NCI-H1105 treated with DMSO at 0.1 percent for 48 hours (cell line): ENCODE measurements around the gene DPF3.

Experiments
- DNase-seq: peaks from one replicate; lab custom pipeline; 2025; lab: John Stamatoyannopoulos, UW

The DPF3 gene

DNA sequence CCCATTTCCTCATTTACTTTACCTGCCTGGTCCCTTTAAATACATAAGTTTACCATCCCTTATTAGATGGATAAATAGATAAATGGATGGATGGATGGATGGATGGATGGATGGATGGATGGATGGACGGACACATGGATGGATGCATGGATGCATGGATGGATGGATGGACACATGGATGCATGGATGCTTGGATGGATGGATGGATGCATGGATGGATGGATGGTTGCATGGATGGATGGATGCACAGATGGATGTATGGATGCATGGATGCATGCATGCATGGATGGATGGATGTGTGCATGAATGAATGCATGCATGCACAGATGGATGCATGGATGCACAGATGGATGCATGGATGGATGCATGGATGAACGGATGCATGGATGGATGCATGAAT lies 93.6 kb downstream of the DPF3 start:
- no peak for DNase-seq

GRCh38 chr14:72796935-72797334 lies 97.0 kb downstream of the DPF3 start:
- no peak for DNase-seq

- DNase-seq = no peak
Observed at GRCh38 chr14:72793156-72793939, 100.6 kb downstream of the DPF3 start.

- no peak for DNase-seq
Observed at GRCh38 chr14:72792051-72792788, 101.7 kb downstream of the DPF3 start.

GRCh38 chr14:72790887-72791566 lies 102.9 kb downstream of the DPF3 start:
- no peak for DNase-seq

- no peak for DNase-seq
Observed at GRCh38 chr14:72788972-72789728, 104.8 kb downstream of the DPF3 start.

DNA sequence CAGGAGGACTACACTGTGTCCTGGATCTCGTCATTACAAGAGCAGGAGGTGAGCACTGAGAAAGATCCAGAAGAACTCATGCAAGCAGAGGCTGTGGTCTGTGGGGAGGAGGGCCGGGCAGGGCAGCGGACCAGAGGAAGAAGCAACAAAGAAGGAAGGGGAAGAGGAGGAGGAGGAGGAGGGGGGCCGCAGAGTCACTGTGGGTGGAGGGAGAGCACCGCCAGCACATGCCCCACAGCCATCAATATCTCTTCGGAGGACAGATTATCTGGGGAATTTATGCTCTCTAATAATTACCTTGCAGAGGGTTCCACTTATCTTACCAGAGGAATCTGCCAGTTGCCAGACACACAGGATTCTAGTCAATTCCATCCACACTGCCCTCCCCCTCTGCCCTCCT lies 105.6 kb downstream of the DPF3 start:
- no peak for DNase-seq

GRCh38 chr14:72787841-72788240 lies 106.1 kb downstream of the DPF3 start:
- no peak for DNase-seq

- no peak for DNase-seq
Observed at GRCh38 chr14:72786378-72787350, 107.2 kb downstream of the DPF3 start.

DNA sequence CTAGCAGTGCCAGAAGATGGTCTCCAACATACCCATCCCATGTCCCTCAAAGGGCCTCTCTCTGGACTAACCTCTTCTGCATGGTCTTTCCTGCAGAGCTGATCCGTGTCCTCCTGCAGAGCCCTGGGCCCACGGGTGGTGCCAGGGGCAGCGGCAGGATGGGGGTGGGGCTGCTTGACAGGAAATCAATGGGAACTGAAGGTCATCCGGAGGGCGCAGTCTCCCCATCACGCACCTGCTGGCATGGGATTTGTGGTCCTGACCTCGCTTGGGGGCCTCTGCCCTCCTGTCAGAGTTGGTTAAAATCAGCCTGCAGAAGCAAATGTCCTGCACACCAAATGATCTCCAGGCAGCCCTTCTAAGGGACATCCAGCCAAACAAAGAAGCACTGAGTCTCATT lies 110.2 kb downstream of the DPF3 start:
- DNase-seq = no peak

- DNase-seq = no peak
Observed at GRCh38 chr14:72782817-72783216, 111.1 kb downstream of the DPF3 start.

GRCh38 chr14:72781561-72782508 lies 112.1 kb downstream of the DPF3 start:
- no peak for DNase-seq

DNA sequence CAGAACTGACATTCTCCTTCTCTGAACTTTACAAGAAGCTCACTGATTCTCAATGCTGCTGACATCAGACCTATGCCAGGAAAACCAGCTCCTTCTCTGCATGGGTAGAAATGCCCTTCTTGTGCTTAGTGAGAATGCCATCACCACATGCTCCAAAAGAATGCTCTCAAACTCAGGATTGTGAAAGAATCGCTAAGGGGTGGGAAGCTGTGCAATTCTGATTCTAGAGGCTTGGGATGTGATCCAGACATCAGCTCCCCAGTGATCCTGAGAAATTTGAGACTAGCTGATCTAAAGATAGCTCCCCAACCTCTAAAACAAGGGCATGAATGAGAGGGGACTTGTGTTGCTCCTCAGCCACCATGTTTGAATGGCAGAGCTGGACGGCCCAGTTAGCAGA lies 113.2 kb downstream of the DPF3 start:
- DNase-seq = no peak

DNA sequence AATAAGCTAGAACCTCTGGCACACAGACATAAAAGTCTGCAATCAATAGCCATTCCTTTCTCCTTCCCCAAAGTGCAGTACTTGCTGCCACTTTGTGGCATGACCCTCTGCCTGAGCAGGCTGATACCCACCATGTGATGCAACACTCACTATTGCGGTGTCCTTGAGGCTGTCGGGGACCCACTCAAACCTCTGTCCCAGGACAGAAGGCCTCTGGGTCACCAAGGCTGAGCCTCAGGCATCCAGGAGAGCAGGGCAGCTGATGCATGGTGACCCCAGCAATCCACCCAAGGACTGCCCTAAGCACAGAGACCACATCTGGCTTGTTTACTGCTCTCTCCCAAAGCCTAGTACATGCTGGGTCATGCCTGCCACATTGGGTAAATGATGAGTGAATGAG lies 114.2 kb downstream of the DPF3 start:
- DNase-seq = no peak

- no peak for DNase-seq
Observed at GRCh38 chr14:72777636-72778035, 116.3 kb downstream of the DPF3 start.

DNA sequence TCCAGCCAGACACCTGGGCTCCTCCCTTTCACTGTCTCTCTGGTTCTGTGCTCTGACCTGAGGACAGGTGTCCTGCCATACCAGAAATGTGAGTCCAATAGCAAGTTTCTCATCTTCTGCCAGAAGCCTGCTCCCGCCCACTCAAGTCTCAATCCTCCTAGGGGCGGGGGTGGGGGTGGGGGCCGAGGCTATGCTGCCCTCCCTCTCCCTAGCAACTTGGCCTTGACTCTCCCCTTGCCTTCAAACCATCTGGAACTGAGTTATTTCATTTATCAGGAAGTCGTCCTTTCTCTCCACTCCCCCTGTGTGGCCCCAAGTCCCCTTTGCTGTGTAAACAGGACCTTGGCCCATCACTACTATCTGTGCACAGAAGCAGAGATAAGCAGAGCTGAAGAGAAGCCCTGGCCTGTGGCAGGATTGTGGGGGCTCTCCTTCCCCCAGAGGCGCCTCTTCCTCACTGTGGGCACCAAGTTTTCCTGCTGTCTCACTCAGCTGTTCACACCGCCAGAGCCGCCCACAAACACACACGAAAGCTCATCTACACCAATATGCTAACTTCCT lies 117.1 kb downstream of the DPF3 start:
- DNase-seq = no peak

DNA sequence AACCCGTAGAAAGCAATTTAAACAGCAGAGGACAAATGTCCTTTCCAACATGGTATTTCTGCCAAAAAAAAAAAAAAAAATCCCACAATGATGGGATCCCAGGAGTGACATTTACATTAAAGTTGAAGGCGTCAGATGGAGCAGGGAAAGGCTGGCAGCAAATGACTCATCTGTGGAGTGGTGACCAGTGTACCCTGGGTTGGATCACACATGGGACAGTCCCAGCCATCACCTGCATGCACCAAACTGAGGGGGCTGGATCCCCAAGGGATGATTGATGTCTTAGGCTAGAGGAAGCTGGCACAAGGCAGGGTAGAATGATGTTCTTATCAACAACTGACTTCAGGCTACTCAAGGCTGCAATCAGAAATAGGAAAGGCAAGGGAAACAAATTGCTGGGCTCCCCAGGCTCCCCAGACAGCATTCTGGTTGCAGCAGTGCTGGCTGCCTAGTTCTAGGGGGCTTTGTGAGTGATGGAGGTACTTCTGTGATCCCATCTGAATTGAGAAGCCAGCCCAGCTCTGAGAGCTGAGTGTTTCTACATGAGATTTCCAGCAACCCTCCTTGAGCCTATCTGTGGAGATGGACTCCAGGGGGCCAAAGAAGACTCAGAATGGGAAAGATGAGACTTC lies 117.9 kb downstream of the DPF3 start:
- DNase-seq = no peak

DNA sequence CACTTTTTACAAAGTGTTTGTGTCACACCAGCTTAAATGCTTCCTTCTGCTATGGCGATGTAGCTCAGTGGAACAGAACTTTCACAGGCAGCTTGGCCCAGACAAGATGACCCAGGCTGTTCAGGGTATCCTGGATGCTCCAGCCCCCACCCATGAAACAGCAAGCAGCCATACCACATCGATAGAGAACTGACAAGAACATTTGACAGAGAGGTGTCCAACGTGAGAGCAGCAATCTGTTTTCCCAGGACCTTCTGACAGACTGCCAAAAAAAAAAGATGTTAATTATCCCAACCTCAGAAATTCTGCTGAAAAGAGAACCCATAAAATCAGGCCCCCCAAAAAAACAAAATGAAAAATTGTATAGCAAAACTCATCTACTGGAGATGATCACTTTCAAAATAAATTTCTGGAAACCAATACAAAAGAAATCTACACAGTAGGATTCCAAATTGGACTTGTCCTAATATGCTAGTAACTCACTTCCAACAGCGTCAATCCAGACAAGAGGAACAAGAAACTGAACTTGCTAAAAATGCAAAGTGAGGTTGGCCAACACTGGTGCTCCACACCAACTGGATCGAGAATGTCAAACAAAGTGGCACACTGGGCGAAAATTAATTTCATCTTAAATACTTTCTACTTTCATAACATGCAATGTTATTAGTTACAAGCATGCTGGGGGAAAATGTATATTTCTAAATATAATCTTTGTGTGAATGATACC lies 118.8 kb downstream of the DPF3 start:
- no peak for DNase-seq
